ENCODE measurements around the gene PLD4. TPM values are rescaled to one million over a fixed set of nuclear protein-coding genes. Genes with fewer than 3 reads are reported as not detected.
"Not testable (repeated sequence)": the region's sequence is repeated elsewhere in the genome, so short reads cannot be mapped to it uniquely, and the experiment has no call there.

Gene PLD4
- total RNA-seq, 1 donor from 2014 or later: 0.21 TPM

DNA sequence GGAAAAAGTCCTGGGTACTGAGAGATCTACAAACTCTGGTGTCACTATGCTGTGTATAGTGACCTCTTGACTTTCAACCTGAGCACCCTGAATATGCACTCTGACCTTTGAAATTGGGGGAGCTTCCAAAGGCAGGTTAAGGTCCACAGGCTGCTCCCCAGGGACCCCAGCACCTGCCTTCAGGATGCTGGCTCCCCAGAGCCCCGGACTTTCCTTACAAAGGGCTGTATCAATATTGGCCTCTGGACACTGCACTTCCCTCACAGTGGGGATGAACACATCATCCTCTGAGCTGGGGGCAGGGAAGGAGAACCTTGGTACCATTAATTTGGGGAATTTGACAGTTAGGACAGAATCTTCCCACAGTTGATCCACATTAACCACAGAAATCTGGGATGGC, 14.3 kb downstream of the PLD4 start:
- no peak for DNase-seq (ENCODE audit: low spot score)
- Mint-ChIP-seq H3K9me3 (no peaks in the 10 kb centered on the region), H3K36me3 (ENCODE audit: low read depth) (peaks cover 2% of the 10 kb centered on the region), H3K27ac (no peak overlapping the region), H3K4me3 (no peak overlapping the region), H3K4me1 (ENCODE audit: low read depth) (peaks cover 5% of the 10 kb centered on the region), H3K27me3 (ENCODE audit: insufficient read depth) (peaks cover 11% of the 10 kb centered on the region)
- intact Hi-C loops (cut with micrococcal nuclease): no loop called here

DNA sequence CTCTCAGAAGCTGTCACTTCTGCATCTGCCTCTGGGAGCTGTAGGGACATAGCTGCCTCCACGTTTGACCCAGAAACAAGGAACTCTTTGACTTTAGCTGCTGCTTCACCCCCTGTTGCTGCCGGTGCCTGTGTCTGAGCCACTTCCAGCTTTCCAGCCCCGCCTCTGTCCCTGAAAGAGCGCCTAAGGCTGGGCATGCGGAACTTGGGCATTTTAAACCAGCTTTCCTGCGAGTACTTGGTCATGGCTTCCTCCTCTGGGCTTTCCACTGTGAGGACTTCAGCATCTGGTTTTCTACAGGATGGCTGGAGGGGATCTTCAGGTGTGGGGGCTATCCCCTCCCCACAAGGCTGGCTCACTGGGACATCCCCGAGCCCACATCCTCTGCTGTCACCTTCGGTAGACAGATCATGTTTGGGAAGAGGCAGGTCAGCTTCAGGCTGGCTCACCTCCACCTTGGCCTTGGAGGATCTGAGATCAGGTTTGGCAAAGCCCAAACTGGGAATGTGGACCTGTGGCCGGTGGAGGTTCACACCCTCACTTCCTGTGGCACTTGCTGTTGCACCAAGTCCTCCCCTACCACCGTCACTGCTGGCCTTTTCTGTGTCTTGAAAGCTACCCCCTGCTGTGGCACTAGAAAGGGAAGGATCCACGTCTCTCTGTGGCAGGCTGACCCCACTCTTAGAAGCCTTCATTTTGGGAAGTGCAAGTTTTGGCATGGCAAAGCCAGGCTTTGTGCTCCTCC, 15.2 kb downstream of the PLD4 start:
- Mint-ChIP-seq H3K4me1 (ENCODE audit: low read depth) (no peaks in the 10 kb centered on the region), H3K27ac (no peak overlapping the region), H3K27me3 (ENCODE audit: insufficient read depth) (peaks cover 6% of the 10 kb centered on the region), H3K9me3 (no peaks in the 10 kb centered on the region), H3K4me3 (no peak overlapping the region), H3K36me3 (ENCODE audit: low read depth) (no peaks in the 10 kb centered on the region)
- intact Hi-C loops (cut with micrococcal nuclease): no loop called here
- DNase-seq (ENCODE audit: low spot score): no peak

DNA sequence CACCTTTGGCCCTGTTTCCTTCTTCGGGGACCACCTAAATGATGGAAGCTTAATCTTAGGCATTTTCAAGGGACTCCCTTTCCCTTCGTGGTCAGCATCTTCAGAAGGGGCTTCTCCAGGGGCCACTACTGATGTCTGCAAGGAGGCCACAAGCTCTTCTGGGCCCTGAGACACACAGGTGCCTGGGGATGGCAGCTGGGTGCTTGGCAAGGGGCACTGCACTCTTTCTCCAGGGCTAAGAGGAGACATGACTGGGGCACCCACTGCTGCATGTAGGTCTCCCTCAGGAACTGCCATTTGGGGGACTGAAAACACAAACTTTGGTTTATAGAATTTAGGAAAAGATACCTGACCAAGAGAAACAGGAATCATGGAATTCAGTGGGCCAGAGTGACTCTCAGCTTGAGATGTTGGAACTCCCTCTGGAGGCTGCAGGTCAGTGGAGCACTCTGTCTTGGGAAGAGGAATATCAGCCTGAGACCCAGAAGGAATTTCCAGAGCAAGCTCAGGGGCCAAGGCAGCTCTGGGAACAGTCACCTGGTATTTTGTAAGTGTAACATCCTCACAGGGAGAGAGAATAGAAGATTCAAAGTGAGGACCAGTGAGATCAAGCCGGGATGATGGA, 16.0 kb downstream of the PLD4 start:
- intact Hi-C loops (cut with micrococcal nuclease): no loop called here
- Mint-ChIP-seq H3K4me3 (no peak overlapping the region), H3K9me3 (no peaks in the 10 kb centered on the region), H3K4me1 (ENCODE audit: low read depth) (no peaks in the 10 kb centered on the region), H3K27ac (no peak overlapping the region), H3K27me3 (ENCODE audit: insufficient read depth) (peaks cover 6% of the 10 kb centered on the region), H3K36me3 (ENCODE audit: low read depth) (no peaks in the 10 kb centered on the region)
- no peak for DNase-seq (ENCODE audit: low spot score)

DNA sequence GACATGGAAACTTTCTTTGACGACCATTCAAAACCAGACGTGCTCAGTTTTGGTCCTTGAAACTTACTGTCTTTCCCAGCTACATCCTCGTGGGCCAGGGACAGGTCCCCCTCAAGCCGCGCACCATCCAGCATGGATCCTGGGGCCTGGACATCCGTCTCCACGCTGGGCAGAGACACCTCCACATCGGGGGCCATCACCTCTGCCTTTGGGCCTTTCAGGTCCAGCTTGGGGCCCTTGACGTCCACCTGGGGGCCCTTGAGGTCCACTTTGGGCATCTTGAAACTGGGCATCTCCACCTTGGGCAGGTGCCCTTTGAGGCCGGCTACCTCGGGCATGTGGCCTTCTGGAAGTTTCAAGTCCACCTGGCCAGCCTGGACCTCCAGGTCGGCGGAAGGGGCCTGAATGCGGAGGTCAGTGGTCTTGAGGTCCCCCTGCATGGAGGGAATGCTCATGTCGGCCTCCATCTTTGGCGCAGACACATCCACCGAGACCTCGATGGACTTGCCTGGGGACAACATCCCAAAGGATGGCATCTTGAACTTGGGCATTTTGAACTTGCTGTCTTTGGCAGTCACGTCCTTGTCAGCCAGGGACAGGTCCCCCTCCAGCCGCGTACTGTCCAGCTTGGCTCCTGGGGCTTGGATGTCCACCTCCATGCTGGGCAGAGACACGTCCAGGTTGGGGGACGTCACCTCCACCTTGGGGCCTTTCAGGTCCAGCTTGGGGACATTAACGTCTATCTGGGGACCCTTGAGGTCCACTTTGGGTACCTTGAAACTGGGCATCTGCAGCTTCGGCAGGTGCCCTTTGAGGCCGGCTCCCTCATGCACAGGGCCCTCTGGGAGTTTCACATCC, 17.1 kb downstream of the PLD4 start:
- no peaks in the 10 kb centered on the region for H3K36me3 Mint-ChIP-seq (ENCODE audit: low read depth)
- no peaks in the 10 kb centered on the region for H3K9me3 Mint-ChIP-seq
- H3K4me1 Mint-ChIP-seq (ENCODE audit: low read depth): no peaks in the 10 kb centered on the region
- no peak overlapping the region for H3K4me3 Mint-ChIP-seq
- intact Hi-C loops (cut with micrococcal nuclease): no loop called here
- DNase-seq (ENCODE audit: low spot score): no peak
- H3K27me3 Mint-ChIP-seq (ENCODE audit: insufficient read depth): peaks cover 6% of the 10 kb centered on the region
- no peak overlapping the region for H3K27ac Mint-ChIP-seq

DNA sequence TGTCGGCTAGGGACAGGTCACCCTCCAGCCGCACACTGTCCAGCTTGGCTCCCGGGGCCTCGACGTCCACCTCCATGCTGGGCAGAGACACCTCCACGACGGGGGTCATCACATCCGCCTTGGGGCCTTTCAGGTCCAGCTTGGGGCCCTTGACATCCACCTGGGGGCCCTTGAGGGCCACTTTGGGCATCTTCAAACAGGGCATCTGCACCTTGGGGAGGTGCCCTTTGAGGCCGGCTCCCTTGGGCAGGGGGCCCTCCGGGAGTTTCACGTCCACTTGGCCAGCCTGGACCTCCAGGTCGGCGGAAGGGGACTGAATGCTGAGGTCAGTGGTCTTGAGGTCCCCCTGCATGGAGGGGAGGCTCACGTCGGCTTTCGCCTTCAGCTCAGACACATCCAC, 17.9 kb downstream of the PLD4 start:
- Mint-ChIP-seq H3K4me3 (no peak overlapping the region), H3K27ac (no peak overlapping the region), H3K4me1 (ENCODE audit: low read depth) (no peaks in the 10 kb centered on the region), H3K27me3 (ENCODE audit: insufficient read depth) (peaks cover 4% of the 10 kb centered on the region), H3K9me3 (no peaks in the 10 kb centered on the region), H3K36me3 (ENCODE audit: low read depth) (no peaks in the 10 kb centered on the region)
- DNase-seq (ENCODE audit: low spot score): no peak
- intact Hi-C loops (cut with micrococcal nuclease): no loop called here

DNA sequence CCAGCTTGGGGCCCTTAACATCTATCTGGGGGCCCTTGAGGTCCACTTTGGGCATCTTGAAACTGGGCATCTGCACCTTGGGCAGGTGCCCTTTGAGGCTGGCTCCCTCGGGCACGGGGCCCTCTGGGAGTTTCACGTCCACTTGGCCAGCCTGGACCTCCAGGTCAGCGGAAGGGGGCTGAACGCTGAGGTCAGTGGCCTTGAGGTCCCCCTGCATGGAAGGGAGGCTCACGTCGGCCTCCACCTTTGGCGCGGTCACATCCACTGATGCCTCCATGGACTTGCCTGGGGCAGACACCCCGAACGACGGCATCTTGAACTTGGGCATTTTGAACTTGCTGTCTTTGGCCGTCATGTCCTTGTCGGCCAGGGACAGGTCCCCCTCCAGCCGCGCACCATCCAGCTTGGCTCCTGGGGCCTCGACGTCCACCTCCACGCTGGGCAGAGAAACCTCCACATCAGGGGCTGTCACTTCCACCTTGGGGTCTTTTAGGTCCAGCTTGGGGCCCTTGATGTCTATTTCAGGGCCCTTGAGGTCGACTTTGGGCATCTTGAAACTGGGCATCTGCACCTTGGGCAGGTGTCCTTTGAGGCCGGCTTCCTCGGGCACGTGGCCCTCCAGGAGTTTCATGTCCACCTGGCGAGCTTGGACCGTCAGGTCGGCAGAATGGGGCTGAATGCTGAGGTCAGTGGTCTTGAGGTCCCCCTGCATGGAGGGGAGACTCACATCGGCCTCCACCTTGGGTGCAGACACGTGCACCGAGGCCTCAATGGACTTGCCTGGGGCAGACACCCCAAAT, 18.7 kb downstream of the PLD4 start:
- intact Hi-C loops (cut with micrococcal nuclease): loop anchor here (1.0 kb wide), 1 partner anchor 19 kb away; the partner anchor contains the start of gene PLD4
- not testable (repeated sequence) for H3K9me3 Mint-ChIP-seq; H3K4me3 Mint-ChIP-seq; H3K36me3 Mint-ChIP-seq (ENCODE audit: low read depth); DNase-seq (ENCODE audit: low spot score); H3K27me3 Mint-ChIP-seq (ENCODE audit: insufficient read depth); H3K27ac Mint-ChIP-seq; H3K4me1 Mint-ChIP-seq (ENCODE audit: low read depth)

DNA sequence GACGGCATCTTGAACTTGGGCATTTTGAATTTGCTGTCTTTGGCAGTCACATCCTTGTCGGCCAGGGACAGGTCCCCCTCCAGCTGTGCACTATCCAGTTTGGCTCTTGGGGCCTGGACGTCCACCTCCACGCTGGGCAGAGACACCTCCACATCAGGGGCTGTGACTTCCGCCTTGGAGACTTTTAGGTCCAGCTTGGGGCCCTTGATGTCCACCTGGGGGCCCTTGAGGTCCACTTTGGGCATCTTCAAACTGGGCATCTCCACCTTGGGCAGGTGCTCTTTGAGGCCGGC, 19.3 kb downstream of the PLD4 start:
- H3K4me3 Mint-ChIP-seq; H3K27me3 Mint-ChIP-seq (ENCODE audit: insufficient read depth); H3K9me3 Mint-ChIP-seq; intact Hi-C loops (cut with micrococcal nuclease); H3K36me3 Mint-ChIP-seq (ENCODE audit: low read depth); H3K4me1 Mint-ChIP-seq (ENCODE audit: low read depth); DNase-seq (ENCODE audit: low spot score); H3K27ac Mint-ChIP-seq: not testable (repeated sequence)

DNA sequence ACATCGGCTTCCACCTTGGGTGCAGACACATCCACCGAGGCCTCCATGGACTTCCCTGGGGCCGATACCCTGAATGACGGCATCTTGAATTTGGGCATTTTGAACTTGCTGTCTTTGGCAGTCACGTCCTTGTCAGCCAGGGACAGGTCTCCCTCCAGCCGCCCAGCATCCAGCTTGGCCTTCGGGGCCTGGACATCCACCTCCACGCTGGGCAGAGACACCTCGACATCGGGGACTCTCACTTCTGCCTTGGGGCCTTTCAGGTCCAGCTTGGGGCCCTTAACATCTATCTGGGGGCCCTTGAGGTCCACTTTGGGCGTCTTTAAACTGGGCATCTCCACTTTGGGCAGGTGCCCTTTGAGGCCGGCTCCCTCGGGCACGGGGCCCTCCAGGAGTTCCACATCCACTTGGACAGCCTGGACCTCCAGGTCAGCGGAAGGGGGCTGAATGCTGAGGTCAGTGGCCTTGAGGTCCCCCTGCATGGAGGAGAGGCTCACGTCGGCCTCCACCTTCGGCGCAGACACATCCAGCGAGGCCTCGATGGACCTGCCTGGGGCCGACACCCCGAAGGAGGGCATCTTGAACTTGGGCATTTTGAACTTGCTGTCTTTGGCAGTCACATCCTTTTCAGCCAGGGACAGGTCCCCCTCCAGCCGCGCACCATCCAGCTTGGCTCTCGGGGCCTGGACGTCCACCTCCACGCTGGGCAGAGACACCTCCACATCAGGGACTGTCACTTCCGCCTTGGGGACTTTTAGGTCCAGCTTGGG, 19.9 kb downstream of the PLD4 start:
- H3K27me3 Mint-ChIP-seq (ENCODE audit: insufficient read depth); DNase-seq (ENCODE audit: low spot score); H3K27ac Mint-ChIP-seq; H3K9me3 Mint-ChIP-seq; H3K36me3 Mint-ChIP-seq (ENCODE audit: low read depth); intact Hi-C loops (cut with micrococcal nuclease); H3K4me1 Mint-ChIP-seq (ENCODE audit: low read depth); H3K4me3 Mint-ChIP-seq: not testable (repeated sequence)

DNA sequence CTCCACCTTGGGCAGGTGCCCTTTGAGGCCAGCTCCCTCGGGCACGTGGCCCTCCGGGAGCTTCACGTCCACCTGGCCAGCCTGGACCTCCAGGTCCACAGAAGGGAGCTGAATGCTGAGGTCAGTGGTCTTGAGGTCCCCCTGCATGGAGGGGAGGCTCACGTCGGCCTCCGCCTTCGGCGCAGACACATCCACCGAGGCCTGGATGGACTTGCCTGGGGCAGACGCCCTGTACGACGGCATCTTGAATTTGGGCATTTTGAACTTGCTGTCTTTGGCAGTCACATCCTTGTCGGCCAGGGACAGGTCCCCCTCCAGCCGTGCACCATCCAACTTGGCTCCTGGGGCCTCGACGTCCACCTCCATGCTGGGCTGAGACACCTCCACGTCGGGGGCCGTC, 20.6 kb downstream of the PLD4 start:
- H3K27me3 Mint-ChIP-seq (ENCODE audit: insufficient read depth); H3K4me3 Mint-ChIP-seq; H3K27ac Mint-ChIP-seq; DNase-seq (ENCODE audit: low spot score); intact Hi-C loops (cut with micrococcal nuclease); H3K36me3 Mint-ChIP-seq (ENCODE audit: low read depth); H3K4me1 Mint-ChIP-seq (ENCODE audit: low read depth); H3K9me3 Mint-ChIP-seq: not testable (repeated sequence)

DNA sequence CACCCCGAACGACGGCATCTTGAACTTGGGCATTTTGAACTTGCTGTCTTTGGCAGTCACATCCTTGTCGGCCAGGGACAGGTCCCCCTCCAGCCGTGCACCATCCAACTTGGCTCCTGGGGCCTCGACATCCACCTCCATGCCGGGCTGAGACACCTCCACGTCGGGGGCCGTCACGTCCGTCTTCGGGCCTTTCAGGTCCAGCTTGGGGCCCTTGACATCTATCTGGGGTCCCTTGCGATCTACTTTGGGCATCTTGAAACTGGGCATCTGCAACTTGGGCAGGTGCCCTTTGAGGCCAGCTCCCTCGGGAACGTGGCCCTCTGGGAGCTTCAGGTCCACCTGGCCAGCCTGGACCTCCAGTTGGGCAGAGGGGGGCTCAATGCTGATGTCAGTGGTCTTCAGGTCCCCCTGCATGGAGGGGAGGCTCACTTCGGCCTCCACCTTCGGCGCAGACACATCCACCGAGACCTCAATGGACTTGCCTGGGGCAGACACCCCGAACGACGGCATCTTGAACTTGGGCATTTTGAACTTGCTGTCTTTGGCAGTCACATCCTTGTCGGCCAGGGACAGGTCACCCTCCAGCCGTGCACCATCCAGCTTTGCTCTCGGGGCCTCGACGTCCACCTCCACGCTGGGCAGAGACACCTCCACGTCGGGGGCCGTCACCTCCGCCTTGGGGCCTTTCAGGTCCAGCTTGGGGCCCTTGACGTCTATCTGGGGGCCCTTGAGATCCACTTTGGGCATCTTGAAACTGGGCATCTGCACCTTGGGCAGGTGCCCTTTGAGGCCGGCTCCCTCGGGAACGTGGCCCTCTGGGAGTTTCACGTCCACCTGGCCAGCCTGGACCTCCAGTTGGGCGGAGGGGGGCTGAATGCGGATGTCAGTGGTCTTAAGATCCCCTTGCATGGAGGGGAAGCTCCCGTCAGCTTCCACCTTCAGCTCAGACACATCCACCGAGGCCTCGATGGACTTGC, 21.6 kb downstream of the PLD4 start:
- H3K4me1 Mint-ChIP-seq (ENCODE audit: low read depth); DNase-seq (ENCODE audit: low spot score); H3K4me3 Mint-ChIP-seq; H3K27me3 Mint-ChIP-seq (ENCODE audit: insufficient read depth); H3K27ac Mint-ChIP-seq; intact Hi-C loops (cut with micrococcal nuclease); H3K36me3 Mint-ChIP-seq (ENCODE audit: low read depth); H3K9me3 Mint-ChIP-seq: not testable (repeated sequence)

DNA sequence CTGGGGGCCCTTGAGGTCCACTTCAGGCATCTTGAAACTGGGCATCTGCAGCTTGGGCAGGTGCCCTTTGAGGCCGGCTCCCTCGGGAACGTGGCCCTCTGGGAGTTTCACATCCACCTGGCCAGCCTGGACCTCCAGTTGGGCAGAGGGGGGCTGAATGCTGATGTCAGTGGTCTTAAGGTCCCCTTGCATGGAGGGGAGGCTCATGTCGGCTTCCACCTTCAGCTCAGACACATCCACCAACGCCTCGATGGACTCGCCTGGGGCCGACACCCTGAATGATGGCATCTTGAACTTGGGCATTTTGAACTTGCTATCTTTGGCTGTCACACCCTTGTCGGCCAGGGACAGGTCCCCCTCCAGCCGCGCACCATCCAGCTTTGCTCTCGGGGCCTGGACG, 22.5 kb downstream of the PLD4 start:
- H3K27ac Mint-ChIP-seq; H3K9me3 Mint-ChIP-seq; H3K27me3 Mint-ChIP-seq (ENCODE audit: insufficient read depth); H3K36me3 Mint-ChIP-seq (ENCODE audit: low read depth); intact Hi-C loops (cut with micrococcal nuclease); H3K4me3 Mint-ChIP-seq; H3K4me1 Mint-ChIP-seq (ENCODE audit: low read depth); DNase-seq (ENCODE audit: low spot score): not testable (repeated sequence)

Measured in activated T-helper 1 cell treated with anti-CD3 and anti-CD28 coated beads, Interleukin-12 subunit alpha, Interleukin-12 subunit beta, Interleukin-2, Interleukin-4 antibody, amounts not matched to agents 30 ng/mL and 10 ng/mL and 1 ng/mL, durations not matched to agents 14 hours and 24 hours and 36 hours (primary cell).